SK-N-SH treated with all-trans-retinoic acid at 6 μM for 48 hours (cell line): ENCODE measurements around the gene TTC33.

Experiments used
- ARNTL ChIP-seq: fragments of 450-650 bp; formaldehyde crosslinking; IDR thresholded peaks from 2 replicates; pipeline ENCODE4 v1.5.0; 2020; ENCODE audit warnings: low read depth, mild to moderate bottlenecking, moderate library complexity, borderline replicate concordance
- CSDC2 ChIP-seq: fragments of 250-450 bp; sonication (Bioruptor Pico); IDR thresholded peaks from 2 replicates; pipeline ENCODE4 v1.5.0; 2020; ENCODE audit warnings: mild to moderate bottlenecking, moderate library complexity
- ISL1 ChIP-seq: fragments of 250-450 bp; sonication (Bioruptor Pico); IDR thresholded peaks from 2 replicates; pipeline ENCODE4 v2.1.2; 2022; ENCODE audit warnings: mild to moderate bottlenecking, moderate library complexity
- OSR1 ChIP-seq: fragments of 250-450 bp; sonication (Bioruptor Pico); IDR thresholded peaks from 2 replicates; pipeline ENCODE4 v1.8.0; 2022; ENCODE audit warnings: moderate library complexity, mild to moderate bottlenecking, inconsistent platforms
- PPARA ChIP-seq: fragments of 250-450 bp; sonication (Bioruptor Pico); IDR thresholded peaks from 2 replicates; pipeline ENCODE4 v1.5.0; 2020; ENCODE audit warnings: mild to moderate bottlenecking, borderline replicate concordance
- SNAI2 ChIP-seq: fragments of 250-450 bp; sonication (Bioruptor Pico); IDR thresholded peaks from 2 replicates; pipeline ENCODE4 v1.5.0; 2020; ENCODE audit warnings: mild to moderate bottlenecking, moderate library complexity
- TCF4 ChIP-seq: fragments of 250-450 bp; sonication (Bioruptor Pico); IDR thresholded peaks from 2 replicates; pipeline ENCODE4 v1.8.0; 2021; ENCODE audit warnings: mild to moderate bottlenecking, moderate library complexity, borderline replicate concordance
- ZFP3 ChIP-seq: fragments of 250-450 bp; sonication (Bioruptor Pico); IDR thresholded peaks from 2 replicates; pipeline ENCODE4 v1.5.0; 2020; ENCODE audit warnings: mild to moderate bottlenecking, moderate library complexity
- TF ChIP-seq, protein P1 (sequence below): fragments of 250-450 bp; sonication (Bioruptor Pico); IDR thresholded peaks from 2 replicates; pipeline ENCODE4 v1.5.1; 2020; ENCODE audit warnings: low read depth, mild to moderate bottlenecking, moderate library complexity
- TF ChIP-seq, protein P2 (sequence below): fragments of 250-450 bp; sonication (Bioruptor Pico); IDR thresholded peaks from 2 replicates; pipeline ENCODE4 v1.8.0; 2020; ENCODE audit warnings: mild to moderate bottlenecking, moderate library complexity, borderline replicate concordance
- TF ChIP-seq, protein P3 (sequence below): fragments of 250-450 bp; sonication (Bioruptor Pico); IDR thresholded peaks from 2 replicates; pipeline ENCODE4 v1.5.1; 2021; ENCODE audit warnings: mild to moderate bottlenecking, moderate library complexity
- TF ChIP-seq, protein P4 (sequence below): fragments of 250-450 bp; sonication (Bioruptor Pico); IDR thresholded peaks from 2 replicates; pipeline ENCODE4 v1.5.0; 2020; ENCODE audit warnings: mild to moderate bottlenecking, moderate library complexity

DNA sequence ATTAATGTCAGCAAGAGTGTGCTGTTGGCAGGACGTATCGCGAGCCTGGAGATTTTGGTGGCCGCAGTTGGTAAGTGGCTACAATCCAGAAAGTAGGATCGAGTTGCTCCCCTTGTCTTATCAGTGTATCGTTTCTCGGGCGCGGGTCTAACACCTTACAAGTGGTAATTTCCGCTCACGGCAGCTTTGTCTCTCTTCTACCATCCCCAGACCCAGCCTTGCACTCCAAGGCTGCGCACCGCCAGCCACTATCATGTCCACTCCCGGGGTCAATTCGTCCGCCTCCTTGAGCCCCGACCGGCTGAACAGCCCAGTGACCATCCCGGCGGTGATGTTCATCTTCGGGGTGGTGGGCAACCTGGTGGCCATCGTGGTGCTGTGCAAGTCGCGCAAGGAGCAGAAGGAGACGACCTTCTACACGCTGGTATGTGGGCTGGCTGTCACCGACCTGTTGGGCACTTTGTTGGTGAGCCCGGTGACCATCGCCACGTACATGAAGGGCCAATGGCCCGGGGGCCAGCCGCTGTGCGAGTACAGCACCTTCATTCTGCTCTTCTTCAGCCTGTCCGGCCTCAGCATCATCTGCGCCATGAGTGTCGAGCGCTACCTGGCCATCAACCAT, 74.9 kb downstream of the TTC33 start:
- TF ChIP-seq SNAI2 (CRISPR knock-in tag): no peak
- TF ChIP-seq ISL1 (CRISPR knock-in tag): no peak
- no peak for TF ChIP-seq TCF4 (CRISPR knock-in tag)
- TF ChIP-seq, protein P1, sequence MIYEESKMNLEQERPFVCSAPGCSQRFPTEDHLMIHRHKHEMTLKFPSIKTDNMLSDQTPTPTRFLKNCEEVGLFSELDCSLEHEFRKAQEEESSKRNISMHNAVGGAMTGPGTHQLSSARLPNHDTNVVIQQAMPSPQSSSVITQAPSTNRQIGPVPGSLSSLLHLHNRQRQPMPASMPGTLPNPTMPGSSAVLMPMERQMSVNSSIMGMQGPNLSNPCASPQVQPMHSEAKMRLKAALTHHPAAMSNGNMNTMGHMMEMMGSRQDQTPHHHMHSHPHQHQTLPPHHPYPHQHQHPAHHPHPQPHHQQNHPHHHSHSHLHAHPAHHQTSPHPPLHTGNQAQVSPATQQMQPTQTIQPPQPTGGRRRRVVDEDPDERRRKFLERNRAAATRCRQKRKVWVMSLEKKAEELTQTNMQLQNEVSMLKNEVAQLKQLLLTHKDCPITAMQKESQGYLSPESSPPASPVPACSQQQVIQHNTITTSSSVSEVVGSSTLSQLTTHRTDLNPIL (CRISPR knock-in tag): no peak
- no peak for TF ChIP-seq ZFP3 (CRISPR knock-in tag)
- no peak for TF ChIP-seq CSDC2 (CRISPR knock-in tag)
- TF ChIP-seq, protein P2, sequence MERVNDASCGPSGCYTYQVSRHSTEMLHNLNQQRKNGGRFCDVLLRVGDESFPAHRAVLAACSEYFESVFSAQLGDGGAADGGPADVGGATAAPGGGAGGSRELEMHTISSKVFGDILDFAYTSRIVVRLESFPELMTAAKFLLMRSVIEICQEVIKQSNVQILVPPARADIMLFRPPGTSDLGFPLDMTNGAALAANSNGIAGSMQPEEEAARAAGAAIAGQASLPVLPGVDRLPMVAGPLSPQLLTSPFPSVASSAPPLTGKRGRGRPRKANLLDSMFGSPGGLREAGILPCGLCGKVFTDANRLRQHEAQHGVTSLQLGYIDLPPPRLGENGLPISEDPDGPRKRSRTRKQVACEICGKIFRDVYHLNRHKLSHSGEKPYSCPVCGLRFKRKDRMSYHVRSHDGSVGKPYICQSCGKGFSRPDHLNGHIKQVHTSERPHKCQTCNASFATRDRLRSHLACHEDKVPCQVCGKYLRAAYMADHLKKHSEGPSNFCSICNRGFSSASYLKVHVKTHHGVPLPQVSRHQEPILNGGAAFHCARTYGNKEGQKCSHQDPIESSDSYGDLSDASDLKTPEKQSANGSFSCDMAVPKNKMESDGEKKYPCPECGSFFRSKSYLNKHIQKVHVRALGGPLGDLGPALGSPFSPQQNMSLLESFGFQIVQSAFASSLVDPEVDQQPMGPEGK (CRISPR knock-in tag): no peak
- TF ChIP-seq ARNTL (CRISPR knock-in tag): no peak
- no peak for TF ChIP-seq PPARA
- TF ChIP-seq, protein P3, sequence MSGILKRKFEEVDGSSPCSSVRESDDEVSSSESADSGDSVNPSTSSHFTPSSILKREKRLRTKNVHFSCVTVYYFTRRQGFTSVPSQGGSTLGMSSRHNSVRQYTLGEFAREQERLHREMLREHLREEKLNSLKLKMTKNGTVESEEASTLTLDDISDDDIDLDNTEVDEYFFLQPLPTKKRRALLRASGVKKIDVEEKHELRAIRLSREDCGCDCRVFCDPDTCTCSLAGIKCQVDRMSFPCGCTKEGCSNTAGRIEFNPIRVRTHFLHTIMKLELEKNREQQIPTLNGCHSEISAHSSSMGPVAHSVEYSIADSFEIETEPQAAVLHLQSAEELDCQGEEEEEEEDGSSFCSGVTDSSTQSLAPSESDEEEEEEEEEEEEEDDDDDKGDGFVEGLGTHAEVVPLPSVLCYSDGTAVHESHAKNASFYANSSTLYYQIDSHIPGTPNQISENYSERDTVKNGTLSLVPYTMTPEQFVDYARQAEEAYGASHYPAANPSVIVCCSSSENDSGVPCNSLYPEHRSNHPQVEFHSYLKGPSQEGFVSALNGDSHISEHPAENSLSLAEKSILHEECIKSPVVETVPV (CRISPR knock-in tag): no peak
- no peak for TF ChIP-seq OSR1 (CRISPR knock-in tag)
- TF ChIP-seq, protein P4, sequence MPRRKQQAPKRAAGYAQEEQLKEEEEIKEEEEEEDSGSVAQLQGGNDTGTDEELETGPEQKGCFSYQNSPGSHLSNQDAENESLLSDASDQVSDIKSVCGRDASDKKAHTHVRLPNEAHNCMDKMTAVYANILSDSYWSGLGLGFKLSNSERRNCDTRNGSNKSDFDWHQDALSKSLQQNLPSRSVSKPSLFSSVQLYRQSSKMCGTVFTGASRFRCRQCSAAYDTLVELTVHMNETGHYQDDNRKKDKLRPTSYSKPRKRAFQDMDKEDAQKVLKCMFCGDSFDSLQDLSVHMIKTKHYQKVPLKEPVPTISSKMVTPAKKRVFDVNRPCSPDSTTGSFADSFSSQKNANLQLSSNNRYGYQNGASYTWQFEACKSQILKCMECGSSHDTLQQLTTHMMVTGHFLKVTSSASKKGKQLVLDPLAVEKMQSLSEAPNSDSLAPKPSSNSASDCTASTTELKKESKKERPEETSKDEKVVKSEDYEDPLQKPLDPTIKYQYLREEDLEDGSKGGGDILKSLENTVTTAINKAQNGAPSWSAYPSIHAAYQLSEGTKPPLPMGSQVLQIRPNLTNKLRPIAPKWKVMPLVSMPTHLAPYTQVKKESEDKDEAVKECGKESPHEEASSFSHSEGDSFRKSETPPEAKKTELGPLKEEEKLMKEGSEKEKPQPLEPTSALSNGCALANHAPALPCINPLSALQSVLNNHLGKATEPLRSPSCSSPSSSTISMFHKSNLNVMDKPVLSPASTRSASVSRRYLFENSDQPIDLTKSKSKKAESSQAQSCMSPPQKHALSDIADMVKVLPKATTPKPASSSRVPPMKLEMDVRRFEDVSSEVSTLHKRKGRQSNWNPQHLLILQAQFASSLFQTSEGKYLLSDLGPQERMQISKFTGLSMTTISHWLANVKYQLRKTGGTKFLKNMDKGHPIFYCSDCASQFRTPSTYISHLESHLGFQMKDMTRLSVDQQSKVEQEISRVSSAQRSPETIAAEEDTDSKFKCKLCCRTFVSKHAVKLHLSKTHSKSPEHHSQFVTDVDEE (CRISPR knock-in tag): no peak
